ENCODE data around the gene ZNF507.

Gene ZNF507

DNA sequence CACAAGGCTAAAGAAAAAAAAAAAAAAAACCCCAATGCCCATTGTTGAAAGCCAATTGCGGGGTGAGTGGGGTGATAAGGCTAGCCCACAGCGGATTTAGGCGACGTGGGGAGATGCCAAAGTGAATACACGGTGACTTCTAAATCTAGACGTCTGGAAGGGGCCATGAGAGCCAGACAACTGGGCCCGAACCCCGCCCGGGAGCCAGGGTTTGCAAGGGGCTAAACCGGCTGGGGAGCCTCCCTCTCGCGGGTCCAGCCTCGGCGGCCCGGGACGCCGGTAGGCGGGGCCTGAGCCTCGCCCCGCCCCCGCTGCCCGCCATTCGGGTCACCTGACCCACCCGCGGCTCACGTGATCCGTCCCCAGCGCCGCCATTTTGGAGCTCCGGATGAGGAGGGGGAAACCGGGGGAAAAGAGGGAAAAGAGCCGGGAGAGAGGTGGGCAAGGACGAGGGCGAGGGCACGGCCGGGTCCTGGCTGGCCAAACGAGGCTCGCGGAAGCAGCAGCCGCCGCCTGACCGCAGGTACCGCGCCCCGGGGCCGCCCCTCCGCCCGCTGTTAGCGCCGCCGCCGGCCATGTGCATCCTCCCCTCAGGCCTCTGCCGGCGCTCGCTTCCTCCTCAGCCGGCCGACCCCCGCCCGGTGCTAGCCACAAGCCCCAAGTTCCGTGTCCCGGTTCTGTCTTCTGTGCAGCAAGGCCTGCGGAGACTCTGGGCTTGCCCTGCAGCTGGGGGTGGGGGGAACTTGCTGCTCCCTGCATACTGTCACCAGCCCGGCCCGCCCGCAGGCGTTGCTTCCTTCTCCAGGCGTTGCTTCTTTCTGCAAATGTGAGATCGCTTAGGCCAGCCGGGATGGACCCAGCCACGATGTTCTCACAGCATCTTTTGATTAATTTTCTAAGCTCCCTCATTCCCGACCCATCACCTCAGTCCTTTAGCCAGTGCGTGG is at the start of gene ZNF507:
ZNF507 (plus strand) TSS at position 350 of the 947 bp plus-strand sequence. CDS start 7,221 bp downstream, outside the sequence.
- peak; percentile 75 to 86 (median 80) for DNase-seq (ENCODE audit: low read depth in 4 of 4, low spot score in 1 of 4)

DNA sequence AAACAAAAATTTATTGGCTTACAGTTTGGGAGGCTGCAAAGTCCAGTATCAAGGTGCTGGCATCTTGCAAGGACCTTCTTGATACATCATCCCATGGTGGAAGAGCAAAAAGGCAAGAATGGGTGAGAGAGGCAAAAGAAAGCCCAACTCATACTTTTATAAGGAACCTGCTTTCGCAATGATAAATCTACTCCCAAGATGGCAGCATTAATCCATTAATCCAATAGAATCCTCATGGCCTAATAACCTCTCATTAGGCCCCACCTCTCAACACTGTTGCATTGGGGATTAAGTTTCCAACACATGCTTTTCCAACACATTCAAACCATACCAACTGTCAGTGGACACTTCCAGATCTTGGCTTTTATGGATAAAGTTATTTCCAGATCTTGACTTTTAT is 48.7 kb upstream of the ZNF507 start:
- DNase-seq (ENCODE audit: low read depth in 4 of 4, low spot score in 1 of 4), result no peak

DNA sequence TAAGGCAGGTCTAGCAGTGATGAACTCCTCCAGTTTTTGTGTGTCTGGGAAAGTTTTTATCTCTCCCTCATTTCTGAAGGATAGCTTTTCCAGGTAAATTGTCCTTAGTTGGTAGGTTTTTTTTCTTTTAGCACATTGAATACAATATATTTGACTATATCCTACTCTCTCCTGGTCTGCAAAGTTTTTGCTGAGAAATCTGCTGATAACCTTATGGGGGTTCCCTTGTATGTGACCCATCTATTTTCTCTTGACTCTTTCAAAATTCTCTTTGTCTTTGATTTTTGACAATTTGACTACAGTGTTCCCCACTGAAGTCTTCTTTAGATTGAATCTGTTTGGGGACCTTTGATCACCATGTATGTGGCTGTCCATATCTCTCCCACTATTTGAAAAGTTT is 42.6 kb upstream of the ZNF507 start:
- DNase-seq (ENCODE audit: low read depth in 4 of 4, low spot score in 1 of 4), result no peak

DNA sequence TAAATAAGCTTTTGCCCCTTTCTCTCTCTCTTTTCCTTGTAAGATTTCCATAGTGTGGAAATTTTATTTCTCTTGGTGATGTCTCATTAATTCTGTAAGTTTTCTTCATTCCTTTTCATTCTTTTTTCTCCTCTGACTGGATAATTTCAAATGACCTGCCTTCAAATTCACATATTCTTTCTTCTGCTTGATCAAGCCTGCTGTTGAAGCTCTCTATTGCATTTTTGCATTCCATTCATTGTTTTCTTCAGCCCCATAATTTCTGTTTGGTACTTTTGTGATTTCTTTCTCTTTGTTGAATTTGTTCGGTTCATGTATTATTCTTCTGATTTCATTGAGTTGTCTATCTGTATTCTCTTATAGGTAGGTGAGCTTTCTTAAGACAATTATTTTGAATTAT is 42.2 kb upstream of the ZNF507 start:
- DNase-seq (ENCODE audit: low read depth in 4 of 4, low spot score in 1 of 4), result no peak

DNA sequence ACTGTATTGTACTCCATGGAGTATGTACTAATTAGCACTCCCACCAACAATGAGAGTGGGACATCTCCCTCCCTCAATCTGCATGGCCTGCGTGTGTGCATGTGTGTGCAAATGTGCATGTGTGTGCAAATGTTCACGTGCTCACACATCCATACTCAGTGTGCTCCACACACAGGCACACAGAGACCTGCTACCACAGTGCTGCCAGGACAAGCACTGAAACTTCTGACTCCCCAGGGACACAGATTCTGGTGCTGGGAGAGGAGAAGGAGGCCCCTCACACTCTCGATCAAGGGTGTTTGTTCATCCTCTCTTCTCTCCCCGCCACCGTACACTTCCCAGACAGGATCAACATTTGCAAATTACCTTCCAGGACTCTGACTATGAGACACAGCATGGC is 37.8 kb upstream of the ZNF507 start:
- no peak for DNase-seq (ENCODE audit: low read depth in 4 of 4, low spot score in 1 of 4)

- no peak for DNase-seq (ENCODE audit: low read depth in 4 of 4, low spot score in 1 of 4)
Measured at GRCh38 chr19:32308431-32309077, 36.9 kb upstream of the ZNF507 start.

GRCh38 chr19:32309711-32310390 is 35.6 kb upstream of the ZNF507 start:
- DNase-seq (ENCODE audit: low read depth in 4 of 4, low spot score in 1 of 4), result no peak

DNA sequence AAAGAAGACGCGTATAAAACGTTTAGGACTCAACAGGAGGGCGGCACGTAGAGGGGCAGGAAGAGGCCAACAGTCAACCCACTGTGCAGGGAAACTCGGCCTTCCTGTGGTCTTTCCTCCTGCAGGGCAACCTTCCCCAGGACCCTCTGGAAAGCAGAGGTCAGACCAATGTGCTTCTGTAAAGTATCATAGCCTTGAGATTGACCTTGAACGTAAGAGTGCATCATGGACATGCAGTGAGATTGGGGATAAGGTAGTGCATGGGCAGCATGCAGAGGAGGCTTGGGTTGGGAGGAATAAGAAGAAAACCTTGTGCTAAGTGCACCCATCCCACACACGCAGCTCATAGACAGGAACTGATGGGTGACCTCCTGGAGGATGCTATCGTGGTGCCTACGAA is 34.0 kb upstream of the ZNF507 start:
- no peak for DNase-seq (ENCODE audit: low read depth in 4 of 4, low spot score in 1 of 4)

- no peak for DNase-seq (ENCODE audit: low read depth in 4 of 4, low spot score in 1 of 4)
Measured at GRCh38 chr19:32313569-32314265, 31.7 kb upstream of the ZNF507 start.

- no peak for DNase-seq (ENCODE audit: low read depth in 4 of 4, low spot score in 1 of 4)
Measured at GRCh38 chr19:32316034-32316433, 29.4 kb upstream of the ZNF507 start.

DNA sequence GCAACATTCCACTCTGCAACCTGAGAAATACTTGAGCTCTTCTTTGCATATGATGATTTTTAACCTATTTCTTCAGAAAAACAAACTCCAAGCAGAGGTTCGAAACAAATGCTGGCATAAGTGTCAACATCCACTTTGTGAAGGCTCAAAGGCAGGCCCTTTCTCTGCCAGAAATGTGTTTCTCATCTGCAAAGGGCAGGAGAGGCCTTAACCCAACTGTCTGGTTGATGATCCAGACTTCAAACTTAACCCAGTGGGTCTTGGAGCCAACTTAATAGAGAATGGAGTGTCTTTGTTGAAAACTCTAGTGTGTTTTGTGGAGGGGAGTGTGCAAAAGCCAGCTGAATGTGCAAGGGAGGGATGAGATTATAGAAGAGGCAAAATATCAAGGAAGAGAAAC is 28.3 kb upstream of the ZNF507 start:
- DNase-seq (ENCODE audit: low read depth in 4 of 4, low spot score in 1 of 4), result no peak

DNA sequence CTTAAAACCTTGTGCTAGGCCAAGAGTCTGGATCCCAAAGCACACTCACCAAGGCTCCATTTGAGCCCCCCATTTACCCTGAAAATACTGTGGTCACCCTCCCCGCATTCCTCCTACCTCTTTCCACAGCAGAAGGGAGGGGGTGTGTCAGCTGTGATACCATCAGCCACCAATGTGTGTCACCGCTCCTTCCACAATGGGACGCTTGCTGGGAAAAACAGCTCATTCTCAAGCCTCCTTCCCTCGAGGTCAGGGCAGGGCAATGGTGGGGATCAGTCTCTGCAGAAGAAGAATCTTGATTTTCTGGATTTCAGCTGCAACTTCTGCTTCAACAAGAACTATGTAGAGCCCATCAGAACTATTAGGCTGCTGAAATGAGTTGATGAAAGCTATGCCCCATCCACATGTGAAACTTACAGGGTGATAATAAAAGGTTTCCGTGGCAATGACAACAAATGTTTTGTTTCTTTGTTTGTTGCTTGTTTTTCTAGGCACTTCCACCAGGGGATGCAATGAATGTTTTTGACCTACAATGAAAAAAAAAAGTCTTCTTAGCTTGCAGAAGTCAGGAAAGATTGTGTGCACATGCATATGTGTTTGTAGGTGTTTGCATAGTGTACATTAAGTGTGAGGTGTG is 26.4 kb upstream of the ZNF507 start:
- no peak for DNase-seq (ENCODE audit: low read depth in 4 of 4, low spot score in 1 of 4)

GRCh38 chr19:32322541-32322940 is 22.9 kb upstream of the ZNF507 start:
- no peak for DNase-seq (ENCODE audit: low read depth in 4 of 4, low spot score in 1 of 4)

GRCh38 chr19:32324631-32325285 is 20.7 kb upstream of the ZNF507 start:
- no peak for DNase-seq (ENCODE audit: low read depth in 4 of 4, low spot score in 1 of 4)

DNA sequence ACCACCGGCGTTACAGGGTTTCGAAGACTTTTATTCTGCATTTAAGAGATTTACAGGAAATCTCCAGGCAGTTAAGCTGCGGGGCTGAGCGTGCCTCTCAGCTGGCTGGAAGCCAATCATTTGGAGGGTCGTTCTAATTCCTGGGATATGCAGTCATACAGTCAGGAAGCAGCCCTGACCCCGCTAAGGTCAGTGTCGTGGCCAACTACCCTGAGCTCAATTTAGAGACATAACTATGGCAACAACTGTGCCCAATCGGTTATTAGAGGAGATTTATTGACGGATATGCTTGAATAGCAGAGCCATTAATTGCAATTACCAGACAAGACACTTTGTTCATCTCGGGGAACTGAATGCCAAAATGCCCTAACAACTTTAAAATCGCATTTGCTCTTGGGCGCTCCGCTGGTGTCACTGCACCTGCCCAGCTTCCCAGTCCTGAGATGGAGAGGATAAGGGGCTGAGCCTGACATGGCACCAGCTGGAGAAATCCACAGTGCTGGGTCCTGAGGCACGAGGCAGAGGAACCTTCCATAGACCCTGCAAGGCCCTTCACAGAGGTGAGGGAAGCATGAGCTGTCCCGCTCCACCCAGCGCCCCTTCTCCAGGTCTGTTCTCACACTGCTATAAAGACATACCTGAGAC is 15.1 kb upstream of the ZNF507 start:
- DNase-seq (ENCODE audit: low read depth in 4 of 4, low spot score in 1 of 4), result no peak

DNA sequence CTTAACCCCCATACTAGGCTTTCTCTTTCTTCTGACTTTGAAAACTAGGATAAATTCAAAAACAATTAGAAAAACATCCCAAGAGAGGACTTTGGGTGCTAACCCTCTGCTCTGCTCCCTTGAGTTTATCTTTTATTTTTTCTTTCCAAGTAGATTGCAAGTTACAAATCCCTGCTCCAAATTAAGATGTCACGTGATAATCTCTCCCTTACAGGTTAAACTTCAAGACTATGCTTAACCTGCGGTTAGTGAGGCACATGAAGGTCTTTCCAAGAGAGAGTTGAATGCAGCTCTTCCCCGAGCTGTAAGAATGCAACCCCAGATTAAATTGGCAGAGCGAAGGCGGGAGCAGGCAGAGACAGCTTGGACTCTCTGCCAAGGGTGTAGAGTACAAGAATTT is 12.2 kb upstream of the ZNF507 start:
- DNase-seq (ENCODE audit: low read depth in 4 of 4, low spot score in 1 of 4), result no peak

DNA sequence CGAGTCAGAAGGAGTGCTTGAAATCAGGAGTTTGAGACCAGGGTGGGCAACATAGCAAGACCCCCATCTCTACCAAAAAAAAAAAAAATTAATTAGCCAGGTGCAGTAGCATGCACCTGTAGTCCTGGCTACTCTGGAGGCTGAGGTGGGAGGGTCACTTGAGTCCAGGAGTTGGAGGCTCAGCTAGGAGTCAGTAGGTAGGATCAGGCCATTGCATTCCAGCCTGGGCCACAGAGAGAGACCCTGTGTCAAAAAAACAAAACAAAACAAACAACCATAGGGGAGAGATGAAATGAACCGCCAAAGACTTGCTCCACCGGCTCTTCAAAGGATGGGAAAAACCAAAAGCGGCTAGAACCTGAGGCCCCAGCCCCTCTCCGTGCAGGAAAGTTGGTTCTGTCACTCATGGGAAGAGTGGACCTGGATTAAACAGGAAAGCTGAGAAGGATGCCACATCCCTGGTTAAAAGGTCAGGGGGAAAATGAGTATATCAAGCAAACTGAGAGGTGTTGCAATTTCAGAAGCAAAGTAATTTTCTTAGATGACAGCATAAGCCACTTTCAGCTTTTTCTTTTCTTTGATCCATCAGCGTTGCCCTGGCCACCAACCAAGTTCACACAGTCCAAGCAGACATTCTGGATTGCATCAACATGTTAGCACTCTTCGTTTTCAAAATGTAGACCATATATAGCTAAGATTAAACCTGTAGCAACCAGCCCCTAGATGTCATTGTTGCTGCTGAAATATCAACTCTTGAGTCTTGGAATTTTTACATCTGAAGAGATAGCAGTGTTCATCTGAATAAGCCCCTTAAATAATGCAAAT is 8.9 kb upstream of the ZNF507 start:
- DNase-seq (ENCODE audit: low read depth in 4 of 4, low spot score in 1 of 4), result no peak

- DNase-seq (ENCODE audit: low read depth in 4 of 4, low spot score in 1 of 4), result no peak
Measured at GRCh38 chr19:32337084-32337808, 8.2 kb upstream of the ZNF507 start.

Measured in stimulated activated CD4-positive, alpha-beta T cell treated with anti-CD3 and anti-CD28 coated beads, Interleukin-1b, Interleukin-23, amount 100 ng/mL, for 24 hours (primary cell).